Stimulated activated CD8-positive, alpha-beta memory T cell treated with anti-CD3 and anti-CD28 coated beads, Interleukin-12 subunit alpha, Interleukin-12 subunit beta, amount 100 ng/mL, for 24 hours (primary cell): ENCODE data around the gene HIF1AN.

Source experiments
- DNase-seq: peaks from one replicate; pipeline ENCODE4 v3.0.0-alpha.2; 2020; ENCODE audit errors: extremely low read depth

The HIF1AN gene

DNA sequence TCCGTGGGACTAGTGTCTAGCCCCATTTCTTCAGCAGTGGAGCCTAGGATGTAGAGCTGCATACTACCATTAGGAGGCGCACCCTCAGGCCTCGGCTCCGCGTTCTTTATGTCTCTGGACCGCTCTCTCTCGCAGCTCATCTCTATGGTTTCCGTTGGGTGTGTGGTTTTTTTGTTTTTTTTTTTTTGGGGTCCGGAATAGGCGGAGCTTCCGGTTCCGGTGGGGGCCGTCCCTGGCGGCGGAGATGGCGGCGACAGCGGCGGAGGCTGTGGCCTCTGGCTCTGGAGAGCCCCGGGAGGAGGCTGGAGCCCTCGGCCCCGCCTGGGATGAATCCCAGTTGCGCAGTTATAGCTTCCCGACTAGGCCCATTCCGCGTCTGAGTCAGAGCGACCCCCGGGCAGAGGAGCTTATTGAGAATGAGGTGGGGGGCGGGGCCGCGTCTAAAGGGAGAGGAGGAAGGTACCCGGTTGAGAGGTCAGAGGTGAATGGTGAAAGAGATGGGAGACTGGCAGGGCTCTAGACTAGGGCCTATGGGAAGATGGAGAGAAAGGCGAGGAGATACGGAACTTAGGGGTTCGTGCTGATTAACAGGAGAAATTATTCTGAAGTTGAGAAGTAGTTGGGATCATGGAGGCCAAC, at the start of gene HIF1AN:
Gene HIF1AN, plus strand, starts transcription at position 229 of the 639 bp plus-strand sequence. Its CDS starts 16 bp downstream, at position 245.
- DNase-seq: peak; percentile 74

DNA sequence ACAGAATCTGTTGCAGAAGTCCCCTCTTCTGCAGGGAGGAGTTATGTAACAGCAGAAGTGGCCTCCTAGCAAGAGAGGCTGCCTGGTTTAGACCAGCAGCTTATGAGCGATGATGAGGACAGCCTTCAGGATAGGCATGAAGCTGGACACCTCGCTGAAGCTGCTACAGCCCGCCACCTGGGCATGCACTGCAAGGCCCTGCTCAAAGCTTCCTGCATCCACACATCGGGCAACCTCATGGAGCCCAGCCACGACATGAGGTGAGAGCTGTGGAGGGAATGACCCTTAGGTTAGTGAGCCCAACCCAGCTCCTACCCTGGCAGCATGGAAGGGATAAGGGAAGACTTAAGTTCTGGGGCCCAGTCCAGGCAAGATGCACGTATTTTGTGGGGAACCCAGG, 48.2 kb upstream of the HIF1AN start:
- no peak for DNase-seq

DNA sequence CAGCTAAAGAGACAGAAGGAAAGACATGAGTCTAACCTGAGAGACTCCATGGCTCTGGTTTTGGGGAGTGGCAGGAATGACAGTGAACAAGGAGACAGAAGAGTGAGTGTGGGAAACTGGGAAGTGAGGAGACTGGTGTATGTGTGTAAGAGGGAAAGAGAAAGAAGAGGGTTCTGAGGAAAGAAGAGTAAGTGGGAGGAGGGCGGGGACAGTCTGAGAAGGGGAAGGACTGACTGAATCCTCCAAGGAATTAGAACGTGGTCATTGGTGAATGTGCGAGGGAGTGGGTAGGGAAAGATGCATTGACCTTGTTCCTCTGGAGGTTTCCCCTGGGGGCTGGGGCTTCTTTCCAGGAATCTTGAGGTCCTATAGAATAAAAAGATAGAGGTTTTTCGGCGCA, 46.3 kb upstream of the HIF1AN start:
- DNase-seq: no peak

DNA sequence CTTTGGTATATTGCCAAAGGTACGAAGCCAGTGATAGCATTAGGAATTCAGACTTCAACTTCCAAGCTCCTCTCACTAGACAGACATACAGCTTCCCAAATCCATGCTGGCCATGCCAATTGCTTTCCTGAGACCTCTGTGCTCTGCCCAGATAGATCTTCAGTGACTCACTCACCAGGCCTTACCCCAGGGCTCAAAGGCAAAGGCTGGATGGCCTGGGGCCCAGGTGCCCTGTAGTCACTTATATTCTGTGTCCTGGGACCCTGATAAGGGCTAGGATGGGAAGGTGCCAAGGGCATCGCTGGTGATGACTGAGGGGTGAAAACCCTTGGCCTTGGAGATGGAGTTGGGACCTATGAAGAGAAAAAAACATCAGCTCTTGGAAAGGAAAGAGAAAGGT, 45.2 kb upstream of the HIF1AN start:
- no peak for DNase-seq

DNA sequence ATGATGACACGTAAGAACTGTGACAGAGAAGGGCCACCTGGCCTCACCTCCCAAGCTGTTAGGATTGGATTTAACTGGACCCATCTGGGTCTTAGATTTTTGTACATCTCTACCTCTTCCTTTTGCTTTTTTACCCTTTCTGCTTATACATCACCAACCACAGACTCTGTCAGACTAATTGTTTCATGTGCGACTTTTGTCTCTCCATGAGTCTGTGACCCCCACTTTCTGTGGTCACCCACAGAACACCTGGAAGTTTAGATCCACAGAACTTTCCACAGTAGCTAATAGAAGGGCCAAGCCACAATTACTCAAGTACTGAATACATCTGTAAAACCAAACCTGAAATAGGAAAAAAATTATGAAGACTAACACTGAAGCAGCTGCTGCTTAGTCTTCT, 39.2 kb upstream of the HIF1AN start:
- DNase-seq: no peak

DNA sequence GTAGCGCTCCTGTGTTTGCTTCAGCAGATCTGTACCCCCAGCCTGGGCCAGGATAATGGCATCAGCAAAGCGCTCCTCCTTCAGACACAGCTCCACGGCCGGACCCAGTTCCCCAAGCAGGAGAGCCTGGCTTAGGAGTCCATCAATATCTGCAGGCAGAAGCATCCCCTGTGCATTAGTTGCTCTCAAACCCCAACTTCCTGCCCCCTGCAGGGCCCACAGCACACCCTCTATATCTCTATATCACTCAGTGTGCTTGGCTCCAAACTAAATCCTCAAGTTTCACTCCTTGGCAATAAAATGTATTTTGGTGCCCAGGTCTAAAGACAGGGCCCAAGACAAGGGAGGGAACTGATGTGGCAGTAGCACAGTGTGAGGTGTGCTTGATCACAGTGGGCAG, 37.7 kb upstream of the HIF1AN start:
- no peak for DNase-seq

DNA sequence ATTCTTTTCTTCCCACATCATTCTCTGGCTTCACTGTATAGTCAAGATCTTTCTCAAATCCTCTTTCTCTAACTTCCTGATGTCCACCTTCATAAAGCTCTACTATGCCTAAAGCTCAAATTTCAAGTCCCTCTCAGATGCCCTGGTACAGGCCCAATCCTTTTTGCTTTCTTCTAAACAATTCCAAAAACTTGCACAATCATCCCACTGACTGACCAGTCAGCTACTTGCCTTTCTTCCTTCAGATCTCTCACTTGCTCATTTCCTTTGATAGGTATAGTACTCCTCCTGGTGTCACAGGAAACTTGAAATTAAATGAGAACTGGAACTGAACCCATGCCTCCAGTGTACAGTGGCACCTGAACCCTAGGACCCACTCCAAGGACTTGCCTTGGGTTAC, 34.3 kb upstream of the HIF1AN start:
- no peak for DNase-seq

DNA sequence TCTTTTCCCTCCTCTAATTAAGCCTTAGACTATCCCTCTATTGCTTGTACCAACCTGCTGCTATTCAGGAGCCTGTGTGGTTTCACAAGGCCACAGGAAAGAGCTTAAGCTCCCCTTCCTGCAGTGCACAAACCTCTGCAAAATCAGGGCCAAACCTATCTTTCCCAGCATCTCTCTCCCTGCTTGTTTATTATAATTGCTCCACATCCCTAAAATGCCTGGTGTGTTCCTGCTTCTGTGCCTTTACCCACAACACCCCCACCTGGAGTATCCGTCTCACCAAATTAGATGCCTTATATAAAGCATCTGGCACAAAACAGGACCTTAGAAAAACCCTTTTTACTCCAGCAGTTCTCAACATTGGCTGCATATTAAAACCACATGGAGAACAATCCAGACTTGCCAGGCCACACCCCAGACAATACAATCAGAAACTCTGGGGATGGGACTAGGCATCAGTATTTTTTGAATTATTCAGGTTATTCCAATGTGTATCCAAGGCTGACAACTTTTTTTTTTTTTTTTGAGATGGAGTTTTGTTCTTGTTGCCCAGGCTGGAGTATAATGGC, 32.7 kb upstream of the HIF1AN start:
- DNase-seq: no peak

DNA sequence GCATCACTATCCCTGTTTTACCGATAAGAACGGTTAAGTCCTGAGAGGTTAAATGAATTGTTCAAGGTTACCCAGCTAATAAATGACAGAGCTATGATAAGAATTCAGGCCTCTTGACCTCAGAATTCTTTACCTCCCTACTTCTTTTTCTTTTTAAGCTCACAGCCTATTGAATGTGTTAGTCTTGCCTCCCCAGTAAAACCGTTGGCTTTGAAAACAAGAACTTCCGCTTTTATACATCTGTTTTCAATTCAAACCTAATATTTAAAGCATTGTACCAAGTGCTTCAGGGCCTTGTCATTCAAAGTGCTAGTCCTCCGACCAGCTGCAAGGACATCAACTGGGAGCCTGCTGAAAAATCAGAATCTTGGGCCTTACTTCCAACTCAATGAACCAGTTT, 31.6 kb upstream of the HIF1AN start:
- no peak for DNase-seq

DNA sequence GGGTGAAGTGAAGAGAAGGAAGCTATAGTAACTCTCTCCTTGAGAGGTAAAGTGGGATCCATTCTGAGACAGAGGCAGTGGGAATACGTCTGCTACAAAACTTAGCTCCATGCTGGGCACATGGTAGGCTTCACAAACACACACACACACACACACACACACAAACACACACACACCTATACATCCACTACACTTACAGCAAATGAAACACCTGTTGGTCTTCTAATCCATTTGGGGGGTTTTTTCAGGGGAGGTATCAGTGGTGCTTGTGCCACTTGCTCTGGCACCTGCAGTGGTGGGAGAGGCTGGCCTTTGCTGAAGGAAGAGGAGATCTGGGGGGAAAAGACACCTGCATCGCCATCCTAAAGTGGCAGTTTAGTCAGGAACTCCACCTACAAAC, 30.6 kb upstream of the HIF1AN start:
- no peak for DNase-seq

DNA sequence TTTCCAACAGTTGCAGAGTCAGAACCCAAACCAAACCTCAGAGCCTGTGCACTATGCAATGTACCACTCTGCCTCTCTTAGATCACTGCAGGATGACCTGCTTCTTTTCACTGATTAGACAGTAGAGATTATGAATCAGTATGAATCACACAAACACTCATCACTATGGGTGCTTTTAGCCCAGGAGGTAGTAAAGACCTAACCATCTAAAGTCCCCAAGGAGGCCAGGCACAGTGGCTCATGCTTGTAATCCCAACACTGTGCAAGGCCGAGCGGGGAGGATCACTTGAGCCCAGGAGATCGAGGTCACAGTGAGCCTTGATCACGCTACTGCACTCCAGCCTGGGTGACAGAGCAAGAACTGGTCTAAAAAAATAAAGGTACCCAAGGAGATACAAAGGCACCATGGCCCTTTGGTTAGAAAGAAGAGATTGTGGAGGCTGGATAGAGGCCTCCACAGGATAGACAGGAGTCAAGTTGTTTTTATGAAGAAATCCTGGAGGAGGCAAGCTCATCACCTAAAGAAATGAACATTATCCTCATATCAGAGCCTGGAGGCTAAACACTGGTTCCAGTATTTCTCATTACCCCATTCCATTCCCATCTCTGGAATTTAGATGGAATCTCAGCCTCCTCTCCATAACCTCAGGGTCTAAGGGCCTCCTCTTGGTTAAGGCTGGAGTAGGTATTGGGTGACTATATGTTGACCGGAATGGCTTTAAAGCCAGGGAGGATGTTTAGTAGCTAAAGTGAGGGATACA, 29.0 kb upstream of the HIF1AN start:
- DNase-seq: no peak

DNA sequence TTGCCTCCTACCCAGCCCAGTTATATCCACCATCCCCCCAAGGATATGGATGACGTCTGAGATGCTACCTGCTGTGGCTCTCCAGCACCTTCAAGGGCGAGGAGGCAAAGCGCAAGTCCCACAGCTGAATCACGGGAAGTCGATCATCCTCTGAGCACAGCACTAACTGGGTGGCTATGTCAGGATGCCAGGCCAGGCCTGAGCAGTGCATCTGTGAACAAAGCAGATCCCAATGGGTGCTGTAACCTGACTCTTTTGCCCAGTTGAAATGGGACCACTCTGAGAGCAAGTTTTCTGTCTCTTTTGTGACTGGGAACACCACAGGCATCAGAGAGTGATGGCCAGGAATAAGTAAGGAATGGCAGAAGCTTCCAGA, 28.4 kb upstream of the HIF1AN start:
- no peak for DNase-seq

DNA sequence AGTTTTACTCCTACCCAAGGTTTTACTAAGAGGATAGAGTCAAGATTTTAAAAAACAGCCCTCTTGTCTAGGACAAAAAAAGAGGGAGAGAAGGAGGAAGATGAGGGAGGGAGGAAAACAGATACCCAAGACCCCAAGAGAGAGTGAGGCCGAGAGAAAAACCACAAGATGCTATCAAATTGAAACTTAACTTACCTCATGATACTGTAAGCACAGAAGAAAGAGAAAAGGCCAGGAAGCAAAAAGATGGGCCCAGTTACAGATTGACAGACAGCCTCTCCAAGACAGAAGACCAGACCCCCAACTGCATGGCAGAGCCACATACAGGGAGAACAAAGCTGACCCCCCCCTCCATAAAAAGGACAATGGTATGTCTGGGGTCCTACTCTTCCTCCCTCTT, 27.5 kb upstream of the HIF1AN start:
- DNase-seq: no peak

DNA sequence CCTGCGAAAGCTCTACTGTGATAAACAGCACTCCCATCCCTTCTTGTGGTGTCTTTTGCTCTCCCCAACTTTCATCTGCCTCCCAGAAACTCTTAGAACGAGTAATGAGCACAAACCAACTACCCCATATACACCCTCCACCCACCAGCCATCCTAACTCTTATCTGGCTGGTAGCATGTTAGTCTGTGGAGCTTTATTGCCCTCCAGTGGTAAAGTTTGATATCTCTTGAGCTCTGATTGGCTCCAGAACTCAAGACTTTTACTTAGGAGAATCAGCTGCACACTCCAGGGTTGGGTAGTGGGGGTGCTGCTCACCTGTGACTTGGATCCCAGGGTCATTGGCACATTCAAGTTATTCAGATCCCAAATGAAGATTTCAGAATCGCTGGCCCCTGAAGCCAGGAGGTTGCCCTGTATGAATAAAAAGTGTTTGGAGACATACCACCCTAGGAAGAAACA, 27.0 kb upstream of the HIF1AN start:
- DNase-seq: no peak

DNA sequence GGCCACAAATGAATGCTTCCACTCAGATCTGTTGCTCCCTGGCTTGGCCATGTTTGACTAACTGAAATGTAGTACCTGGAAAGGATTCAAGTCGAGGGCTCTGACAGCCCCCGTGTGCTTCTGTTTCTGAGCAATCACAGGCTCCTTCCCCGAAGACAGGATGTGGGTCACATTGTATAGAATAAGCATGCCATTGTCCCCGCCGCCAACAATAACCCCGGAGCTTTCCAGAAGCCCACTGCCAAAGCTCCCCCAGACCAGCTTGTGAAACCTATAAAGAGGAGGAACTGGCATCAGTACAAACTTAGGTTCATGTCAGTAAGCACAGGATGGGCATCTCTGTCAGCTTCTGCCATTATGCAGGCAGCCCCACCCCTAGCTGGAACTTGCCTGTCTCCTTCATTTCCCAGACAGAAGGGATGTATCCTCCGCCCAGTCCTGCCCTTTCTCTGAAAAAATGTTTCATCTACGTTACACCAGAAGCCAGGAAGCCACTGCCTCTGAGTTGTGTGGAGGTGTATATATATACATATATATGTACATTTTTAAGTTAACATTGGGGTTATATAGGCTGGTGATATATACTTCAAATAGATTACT, 26.4 kb upstream of the HIF1AN start:
- no peak for DNase-seq

DNA sequence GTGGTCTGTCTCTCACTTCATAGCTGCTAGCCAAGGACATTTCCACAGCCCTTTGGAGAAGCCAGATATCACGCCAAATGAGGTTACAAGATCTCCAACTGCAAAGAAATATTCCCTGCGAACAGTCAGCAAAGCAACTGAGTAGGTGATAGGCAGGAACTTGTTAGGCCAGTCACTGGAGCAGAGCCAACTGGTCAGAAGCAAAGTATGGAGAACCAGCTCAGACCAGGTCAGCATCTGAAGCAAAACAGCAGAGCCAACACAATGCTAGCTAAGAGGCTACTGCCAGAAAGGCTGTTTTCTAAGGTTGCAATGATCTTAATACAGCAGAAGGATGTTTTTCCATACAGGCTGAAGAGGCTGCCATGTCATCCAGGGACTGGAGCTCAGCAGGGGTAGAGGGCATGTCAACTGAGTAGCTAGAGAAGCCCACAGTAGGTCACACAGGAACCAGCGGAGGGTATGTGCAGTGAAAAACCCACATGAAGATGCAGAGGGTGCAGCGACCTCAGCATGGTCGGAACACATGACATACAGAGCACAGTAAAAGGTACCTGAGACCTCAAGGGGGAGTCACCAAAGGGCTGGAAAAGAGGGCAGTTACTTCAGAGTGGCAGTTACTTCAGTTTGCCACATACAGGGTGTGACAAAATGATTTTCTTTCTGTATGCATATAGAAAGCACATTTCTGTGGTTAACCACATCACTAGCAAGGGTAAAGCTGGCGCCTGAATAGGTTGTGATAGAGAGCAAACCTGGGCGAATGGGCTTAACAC, 25.0 kb upstream of the HIF1AN start:
- peak; percentile 19 for DNase-seq

DNA sequence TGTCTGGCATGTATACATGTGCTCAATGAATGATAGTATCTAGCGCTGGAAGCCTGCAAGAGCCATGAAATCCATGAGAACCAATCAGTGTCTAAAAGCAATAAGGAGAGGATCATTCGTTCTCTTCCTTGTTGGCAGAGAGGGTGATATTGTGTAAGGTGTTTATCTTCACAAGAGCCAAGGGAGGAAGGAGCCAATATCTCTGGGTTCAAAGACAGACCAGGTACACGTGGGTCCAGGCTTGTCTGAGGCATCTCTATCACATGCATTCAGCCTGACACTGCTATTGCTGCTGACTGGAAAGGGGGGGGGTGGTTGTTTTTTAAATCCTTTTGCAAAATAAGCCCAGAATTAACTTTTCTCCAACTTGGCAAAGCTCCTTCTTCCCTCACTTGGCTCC, 20.1 kb upstream of the HIF1AN start:
- no peak for DNase-seq

DNA sequence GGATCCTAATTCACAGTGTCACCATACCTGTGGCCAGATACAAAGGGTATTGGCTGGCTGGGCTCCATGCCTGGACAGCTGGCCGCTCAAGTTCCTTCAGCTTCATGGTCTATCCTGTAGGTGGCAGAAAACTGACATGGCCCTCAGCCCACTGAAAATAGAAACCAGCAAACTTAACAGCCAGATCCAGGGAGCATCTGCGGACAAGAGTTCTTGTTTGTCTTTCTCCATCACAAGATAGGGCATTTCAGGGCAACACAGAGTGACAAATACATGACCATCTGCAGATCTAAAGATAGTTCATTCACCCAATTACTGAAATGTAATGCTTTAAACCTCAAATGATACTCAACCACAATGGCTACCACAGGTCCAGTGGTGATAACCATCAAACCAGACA, 18.9 kb upstream of the HIF1AN start:
- DNase-seq: no peak

DNA sequence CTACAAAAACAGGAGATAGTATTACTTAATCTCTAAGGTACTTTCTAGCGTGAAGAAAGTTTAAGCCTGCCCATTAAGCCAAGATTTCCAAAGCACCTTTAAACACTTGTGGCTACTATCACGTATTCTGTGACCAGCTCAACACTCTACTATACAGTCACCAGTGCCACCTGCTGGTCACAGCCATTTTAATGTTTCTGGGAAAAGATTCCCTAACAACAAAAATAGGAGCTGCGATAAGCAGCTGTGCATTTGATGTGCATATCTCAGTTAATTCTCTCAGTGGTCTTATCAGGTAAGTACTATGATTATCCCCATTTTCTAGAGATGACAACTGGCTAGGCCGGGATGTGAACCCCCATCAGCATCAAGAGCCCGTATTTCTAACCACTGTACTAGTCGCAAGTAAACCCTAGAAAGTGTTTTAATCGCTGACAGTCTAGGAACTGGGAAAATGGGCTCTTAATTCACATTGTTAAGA, 16.9 kb upstream of the HIF1AN start:
- DNase-seq: no peak

DNA sequence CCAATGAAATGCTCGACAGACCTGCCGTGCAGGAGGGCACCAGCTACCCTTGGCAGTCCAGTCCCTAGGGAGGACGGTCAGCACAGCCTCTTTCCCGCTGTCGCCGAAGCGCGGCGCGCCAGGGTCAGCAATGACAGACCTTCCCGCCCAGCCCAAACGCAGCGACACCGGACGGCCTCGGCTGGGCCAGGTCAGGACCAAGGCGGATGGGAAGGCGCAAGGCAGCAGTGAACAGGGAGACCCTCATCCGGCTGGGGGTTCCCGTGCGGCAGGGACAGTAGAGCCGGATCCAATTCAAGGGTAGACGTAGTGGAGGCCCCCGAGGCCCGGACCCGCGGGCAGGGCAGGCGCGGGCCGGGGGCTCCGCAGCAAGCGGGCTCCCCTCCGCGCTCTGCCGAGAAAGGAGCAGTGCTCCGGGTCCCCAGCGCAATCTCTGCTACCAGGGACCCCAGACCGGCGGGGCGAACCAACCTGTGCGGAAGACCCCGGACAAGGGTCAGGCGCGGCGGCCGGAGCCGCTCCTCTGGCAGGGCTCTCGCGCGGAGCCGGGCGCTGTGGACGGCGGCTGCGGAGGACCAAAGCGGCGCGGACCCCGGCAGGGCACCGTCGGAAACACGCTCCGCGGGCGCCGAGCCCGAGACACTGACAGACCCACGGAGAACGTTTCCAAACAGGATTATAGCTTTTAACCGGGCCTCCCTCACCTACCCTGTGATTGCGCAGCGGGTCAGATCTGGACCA, 16.3 kb upstream of the HIF1AN start, which contains the start of gene SEC31B:
Gene SEC31B, minus strand, starts transcription at position 551 of the 741 bp plus-strand sequence. CDS start 2,909 bp downstream, outside the sequence.
- no peak for DNase-seq

DNA sequence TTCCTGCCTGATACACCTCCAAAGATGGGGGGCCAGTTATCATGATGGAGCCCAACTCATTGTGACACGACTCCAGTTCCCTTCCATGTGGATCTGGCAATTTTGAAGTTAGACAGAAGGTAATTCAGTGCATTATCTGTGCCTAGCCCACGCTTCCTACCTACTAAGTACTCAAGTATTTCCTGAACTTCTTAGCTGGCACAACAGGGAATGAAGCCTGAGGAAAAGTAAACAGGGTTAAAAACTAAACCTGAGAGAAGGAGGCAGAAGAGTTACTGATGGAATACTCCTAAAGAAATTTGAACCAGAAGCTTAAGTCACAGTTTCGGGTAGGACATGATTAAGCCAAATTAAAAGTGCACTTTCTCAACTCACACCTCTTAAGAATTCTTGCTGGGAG, 14.9 kb upstream of the HIF1AN start:
- DNase-seq: no peak
